Activated CD4-positive, CD25-positive, alpha-beta regulatory T cell treated with anti-CD3 and anti-CD28 coated beads, Interleukin-2, amount 50 U/mL, for 72 hours (primary cell): ENCODE results near the gene C19orf38.

Source experiments
- DNase-seq: peaks from one replicate; pipeline ENCODE4 v3.0.0; 2021

The C19orf38 gene

DNA sequence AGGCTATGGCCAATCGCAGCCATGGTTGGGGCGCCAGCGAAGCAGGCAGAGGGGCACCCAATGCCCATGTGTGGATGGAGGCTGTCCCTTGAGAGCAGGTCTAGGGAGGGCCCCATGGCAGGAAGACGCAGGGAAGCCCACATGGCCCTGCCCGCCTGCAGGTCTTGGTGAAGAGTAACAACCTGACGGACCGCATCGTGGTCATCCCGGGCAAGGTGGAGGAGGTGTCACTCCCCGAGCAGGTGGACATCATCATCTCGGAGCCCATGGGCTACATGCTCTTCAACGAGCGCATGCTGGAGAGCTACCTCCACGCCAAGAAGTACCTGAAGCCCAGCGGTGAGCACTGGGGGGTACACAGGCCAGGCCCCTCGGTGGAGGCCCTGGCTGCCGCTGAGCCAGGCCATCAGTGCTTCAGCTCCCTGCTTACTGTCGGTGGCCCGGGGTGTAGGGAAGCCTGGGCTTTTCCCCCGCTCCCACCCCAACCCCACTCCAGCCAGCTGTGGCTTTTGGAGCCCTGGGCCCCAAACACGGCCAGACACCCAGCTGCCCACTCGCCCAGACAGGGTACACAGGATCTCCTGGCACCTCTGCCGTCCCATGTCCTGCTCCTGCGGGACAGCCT lies 65.6 kb downstream of the C19orf38 start:
- DNase-seq: no peak

DNA sequence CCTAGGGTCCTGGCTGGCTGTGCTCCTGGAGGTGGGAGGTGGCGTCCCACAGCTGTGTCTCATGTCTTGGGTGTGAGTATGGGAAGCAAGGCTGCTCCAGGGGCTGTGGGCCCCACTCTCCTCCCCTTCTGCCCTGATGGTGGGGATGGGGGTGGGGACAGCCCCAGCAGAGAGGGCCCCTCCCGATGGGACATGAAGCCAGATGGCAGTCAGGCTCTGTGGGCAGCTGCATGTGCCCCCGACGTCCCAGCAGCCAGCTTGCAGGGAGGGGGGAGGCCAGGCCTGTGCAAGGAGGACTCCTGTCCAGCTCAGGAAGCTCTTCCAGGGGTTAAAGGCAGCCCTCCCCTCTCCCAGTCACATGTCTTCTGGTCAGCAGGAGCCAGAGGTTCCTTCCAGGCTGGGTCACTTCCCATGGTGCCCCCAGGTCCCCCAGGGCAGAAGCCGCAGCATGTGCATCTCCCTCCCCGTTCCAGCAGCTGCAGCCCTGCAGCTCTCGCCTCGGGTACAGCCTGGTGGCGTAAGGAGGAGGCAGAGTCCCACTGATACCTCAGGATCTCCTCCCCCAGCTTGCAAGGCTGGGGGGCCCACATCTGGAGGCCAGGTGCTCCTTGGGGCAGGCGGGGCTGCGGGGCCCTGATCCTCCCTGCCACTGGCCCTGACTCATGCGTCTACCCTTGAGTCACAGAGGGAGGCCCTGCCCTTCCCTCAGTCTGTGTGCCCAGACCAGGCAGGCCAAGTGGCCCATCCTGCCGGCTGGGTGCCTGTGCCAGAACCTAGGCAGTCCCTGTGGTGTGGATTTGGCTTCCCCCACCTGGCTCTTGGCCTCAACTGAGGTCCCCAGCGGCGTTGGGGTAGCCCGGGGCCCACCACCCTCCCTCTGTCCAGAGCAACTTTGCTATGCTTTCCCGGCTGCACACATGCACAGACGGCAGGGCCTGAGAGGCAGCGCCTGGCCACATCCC lies 67.2 kb downstream of the C19orf38 start:
- no peak for DNase-seq

DNA sequence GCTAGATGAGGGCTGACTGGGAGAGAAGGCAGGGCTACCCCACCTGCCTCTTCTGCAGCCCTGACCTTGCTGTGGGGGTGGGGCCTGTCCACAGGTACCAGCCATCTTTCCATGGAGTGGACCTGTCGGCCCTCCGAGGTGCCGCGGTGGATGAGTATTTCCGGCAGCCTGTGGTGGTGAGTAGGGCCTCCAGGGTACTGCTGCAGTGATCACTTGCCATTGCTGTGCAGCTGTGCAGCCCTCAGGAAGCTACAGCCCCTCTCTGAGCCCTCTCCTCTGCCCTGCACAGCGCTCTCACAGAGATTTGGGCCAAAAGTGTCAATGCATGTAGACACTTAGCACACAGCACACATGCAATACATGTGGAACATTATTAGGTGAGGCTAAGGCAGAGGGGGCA lies 68.4 kb downstream of the C19orf38 start:
- no peak for DNase-seq

DNA sequence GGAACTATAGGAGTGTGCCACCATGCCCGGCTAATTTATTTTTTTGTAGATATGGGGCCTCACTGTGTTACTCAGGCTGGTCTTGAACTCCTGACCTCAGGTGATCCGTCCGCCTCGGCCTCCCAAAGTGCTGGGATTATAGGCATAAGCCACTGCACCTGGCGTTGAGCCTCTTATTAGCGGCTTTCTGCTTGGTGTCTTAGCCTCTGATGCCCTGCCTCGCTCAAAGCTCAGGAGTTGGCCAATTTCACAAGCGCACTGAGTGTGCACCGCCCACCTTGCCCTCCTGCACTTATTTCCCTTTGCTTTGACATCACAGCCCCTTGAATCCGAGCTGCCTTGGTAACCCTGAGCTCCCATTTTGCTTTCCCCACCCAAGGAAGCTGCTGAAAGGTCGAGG lies 70.1 kb downstream of the C19orf38 start:
- DNase-seq: no peak
